ENCODE results near the gene SEMA4A. TPM values are rescaled to one million over a fixed set of nuclear protein-coding genes. Genes with fewer than 3 reads are reported as not detected.

SEMA4A gene
- total RNA-seq, 1 donor from 2014 or later, result 7.0 TPM

DNA sequence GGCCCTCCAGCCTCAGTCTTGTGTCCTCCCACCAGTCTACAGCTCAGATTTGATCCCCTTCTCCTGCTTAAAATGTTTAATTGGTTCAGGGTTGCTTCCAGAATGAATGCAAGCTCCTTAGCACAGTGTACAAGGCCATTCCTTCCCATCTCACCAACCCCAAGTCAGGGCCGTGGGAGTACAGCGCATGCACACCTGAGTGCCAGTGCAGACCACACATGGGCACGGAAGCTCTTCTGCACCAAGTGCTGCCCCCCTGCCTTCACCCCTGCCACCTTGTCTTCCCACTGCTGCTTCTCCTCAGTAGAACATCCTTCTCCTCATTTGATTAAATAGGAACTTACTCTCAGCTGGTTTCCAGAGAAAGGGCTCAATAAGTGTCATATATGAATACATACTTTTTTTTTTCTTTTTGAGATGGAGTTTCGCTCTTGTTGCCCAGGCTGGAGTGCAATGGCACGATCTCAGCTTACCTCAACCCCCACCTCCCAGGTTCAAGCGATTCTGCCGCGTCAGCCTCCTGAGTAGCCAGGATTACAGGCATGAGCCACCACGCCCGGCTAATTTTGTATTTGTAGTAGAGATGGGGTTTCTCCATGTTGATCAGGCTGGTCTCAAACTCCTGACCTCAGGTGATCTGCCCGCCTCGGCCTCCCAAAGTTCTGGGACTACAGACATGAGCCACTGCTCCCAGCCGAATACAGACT lies 68.8 kb downstream of the SEMA4A start:
- H3K4me3 Mint-ChIP-seq, result no peak overlapping the region
- peaks cover 66% of the 10 kb centered on the region for H3K36me3 Mint-ChIP-seq (ENCODE audit: low read depth)
- no peaks in the 10 kb centered on the region for H3K9me3 Mint-ChIP-seq
- no peak for DNase-seq
- peaks cover 15% of the 10 kb centered on the region for H3K4me1 Mint-ChIP-seq
- intact Hi-C loops (cut with micrococcal nuclease), result no loop called here
- H3K27ac Mint-ChIP-seq, result no peak overlapping the region
- TF ChIP-seq, protein P1, sequence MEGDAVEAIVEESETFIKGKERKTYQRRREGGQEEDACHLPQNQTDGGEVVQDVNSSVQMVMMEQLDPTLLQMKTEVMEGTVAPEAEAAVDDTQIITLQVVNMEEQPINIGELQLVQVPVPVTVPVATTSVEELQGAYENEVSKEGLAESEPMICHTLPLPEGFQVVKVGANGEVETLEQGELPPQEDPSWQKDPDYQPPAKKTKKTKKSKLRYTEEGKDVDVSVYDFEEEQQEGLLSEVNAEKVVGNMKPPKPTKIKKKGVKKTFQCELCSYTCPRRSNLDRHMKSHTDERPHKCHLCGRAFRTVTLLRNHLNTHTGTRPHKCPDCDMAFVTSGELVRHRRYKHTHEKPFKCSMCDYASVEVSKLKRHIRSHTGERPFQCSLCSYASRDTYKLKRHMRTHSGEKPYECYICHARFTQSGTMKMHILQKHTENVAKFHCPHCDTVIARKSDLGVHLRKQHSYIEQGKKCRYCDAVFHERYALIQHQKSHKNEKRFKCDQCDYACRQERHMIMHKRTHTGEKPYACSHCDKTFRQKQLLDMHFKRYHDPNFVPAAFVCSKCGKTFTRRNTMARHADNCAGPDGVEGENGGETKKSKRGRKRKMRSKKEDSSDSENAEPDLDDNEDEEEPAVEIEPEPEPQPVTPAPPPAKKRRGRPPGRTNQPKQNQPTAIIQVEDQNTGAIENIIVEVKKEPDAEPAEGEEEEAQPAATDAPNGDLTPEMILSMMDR (IDR thresholded peaks at IDR 0.05), result no peak
- ChIA-PET CTCF (interaction anchor here (1.6 kb wide), 1 partner anchor 76 kb away, joined by 4 read pairs; no protein-coding TSS in a partner anchor), POLR2A (interaction anchor here (0.5 to 1.1 kb wide), 2 partner anchors 73 to 82 kb away, joined by 3 to 6 read pairs; no protein-coding TSS in a partner anchor)
- H3K27me3 Mint-ChIP-seq, result no peaks in the 10 kb centered on the region
- no peak for ATAC-seq (ENCODE audit: low read depth)

DNA sequence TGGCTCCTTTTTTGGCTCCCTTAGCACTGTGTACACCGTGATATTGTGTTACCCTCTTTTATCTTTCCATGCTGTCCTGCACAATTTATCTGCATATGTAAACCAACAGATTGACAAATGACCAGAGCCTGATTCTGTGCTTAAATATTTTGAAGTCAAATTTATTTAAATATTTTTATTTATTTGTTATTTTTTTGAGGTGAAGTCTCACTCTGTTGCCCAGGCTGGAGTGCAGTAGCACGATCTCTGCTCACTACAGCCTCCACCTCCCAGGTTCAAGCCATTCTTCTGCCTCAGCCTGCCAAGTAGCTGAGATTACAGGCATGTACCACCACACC lies 72.3 kb downstream of the SEMA4A start:
- TF ChIP-seq, protein P1 (IDR thresholded peaks at IDR 0.05), result no peak
- peaks cover 63% of the 10 kb centered on the region for H3K36me3 Mint-ChIP-seq (ENCODE audit: low read depth)
- DNase-seq, result no peak
- POLR2A ChIA-PET, result interaction anchor here (0.6 to 7.7 kb wide), 8 partner anchors 13 to 130 kb away, joined by 3 to 53 read pairs (median 4); partner anchors contain the start of genes PMF1 and SLC25A44
- no peak for ATAC-seq (ENCODE audit: low read depth)
- H3K9me3 Mint-ChIP-seq, result no peaks in the 10 kb centered on the region
- H3K27ac Mint-ChIP-seq, result no peak overlapping the region
- H3K27me3 Mint-ChIP-seq, result no peaks in the 10 kb centered on the region
- intact Hi-C loops (cut with micrococcal nuclease), result loop anchor here (1.0 to 5.0 kb wide), 5 partner anchors 33 to 135 kb away; partner anchors contain the start of gene SLC25A44
- CTCF ChIA-PET, result interaction anchor here (0.6 to 8.6 kb wide), 18 partner anchors 10 to 135 kb away, joined by 3 to 215 read pairs (median 6); partner anchors contain the start of genes PMF1, SEMA4A, SLC25A44 and SMG5
- peaks cover 4% of the 10 kb centered on the region for H3K4me1 Mint-ChIP-seq
- no peak overlapping the region for H3K4me3 Mint-ChIP-seq

DNA sequence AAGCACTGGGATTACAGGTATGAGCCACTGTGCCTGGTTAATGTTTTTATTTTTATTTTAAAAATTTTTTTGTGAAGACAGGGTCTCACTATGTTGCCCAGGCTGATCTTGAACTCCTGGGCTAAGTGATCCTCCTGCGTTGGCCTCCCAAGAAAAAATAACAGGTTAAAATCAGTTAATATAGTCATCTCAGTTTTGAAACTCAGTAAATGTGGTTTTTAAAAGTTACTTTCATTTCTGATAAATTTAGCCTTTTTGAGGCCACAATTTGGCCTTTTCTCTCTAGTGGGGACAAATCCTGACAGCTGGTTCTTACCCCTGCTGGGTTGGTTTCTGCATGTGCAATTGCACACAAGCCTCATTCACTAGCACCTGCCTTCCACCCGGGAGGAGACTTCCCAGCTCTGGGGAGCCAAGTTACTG lies 72.7 kb downstream of the SEMA4A start:
- no peak for ATAC-seq (ENCODE audit: low read depth)
- H3K36me3 Mint-ChIP-seq (ENCODE audit: low read depth), result peaks cover 60% of the 10 kb centered on the region
- TF ChIP-seq, protein P1 (IDR thresholded peaks at IDR 0.05), result no peak

DNA sequence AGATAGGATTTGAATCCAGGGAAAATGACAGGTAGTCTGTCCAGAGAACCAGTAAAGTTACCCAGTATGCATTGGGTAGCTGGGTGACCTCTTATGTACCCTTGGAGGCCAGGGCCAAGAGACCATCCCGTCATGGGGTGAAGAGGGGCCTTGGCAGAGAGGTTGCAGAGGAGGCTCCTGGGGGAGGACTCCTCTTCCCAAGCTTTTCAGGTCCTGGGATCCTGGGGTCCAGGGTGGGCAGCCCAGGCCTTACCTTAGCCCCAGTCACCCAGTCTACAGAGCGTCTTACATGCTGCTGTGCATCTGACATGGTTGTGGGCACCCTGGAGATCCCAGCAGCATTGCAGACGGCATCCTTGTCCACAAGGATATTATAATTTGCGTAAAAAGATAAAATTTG lies 73.4 kb downstream of the SEMA4A start:
- POLR2A ChIA-PET, result interaction anchor here (7.7 kb wide), 1 partner anchor 78 kb away, joined by 53 read pairs; no protein-coding TSS in a partner anchor
- intact Hi-C loops (cut with micrococcal nuclease), result loop anchor here (5.0 kb wide), 2 partner anchors 34 to 91 kb away; partner anchors contain the start of gene SLC25A44
- H3K27me3 Mint-ChIP-seq, result no peaks in the 10 kb centered on the region

More for the DNA sequence above, 72.7 kb downstream of the SEMA4A start:
- POLR2A ChIA-PET, result interaction anchor here (2.7 to 7.7 kb wide), 2 partner anchors 13 to 78 kb away, joined by 22 to 53 read pairs; partner anchors contain the start of gene PMF1
- Mint-ChIP-seq H3K9me3 (no peaks in the 10 kb centered on the region), H3K27ac (no peak overlapping the region), H3K4me1 (peaks cover 4% of the 10 kb centered on the region), H3K27me3 (no peaks in the 10 kb centered on the region), H3K4me3 (no peak overlapping the region)
- intact Hi-C loops (cut with micrococcal nuclease), result loop anchor here (5.0 kb wide), 2 partner anchors 34 to 91 kb away; partner anchors contain the start of gene SLC25A44
- DNase-seq, result no peak
- CTCF ChIA-PET, result interaction anchor here (0.6 to 8.6 kb wide), 8 partner anchors 10 to 130 kb away, joined by 3 to 215 read pairs (median 12); partner anchors contain the start of genes PMF1, SEMA4A, SMG5 and TMEM79

More for the DNA sequence above, 73.4 kb downstream of the SEMA4A start:
- TF ChIP-seq, protein P1 (IDR thresholded peaks at IDR 0.05), result no peak
- Mint-ChIP-seq H3K27ac (no peak overlapping the region), H3K36me3 (ENCODE audit: low read depth) (peaks cover 55% of the 10 kb centered on the region), H3K4me1 (peaks cover 4% of the 10 kb centered on the region), H3K9me3 (no peaks in the 10 kb centered on the region), H3K4me3 (no peak overlapping the region)
- DNase-seq (no peak), ATAC-seq (ENCODE audit: low read depth) (no peak)
- CTCF ChIA-PET, result interaction anchor here (2.4 to 8.6 kb wide), 2 partner anchors 80 to 130 kb away, joined by 14 to 215 read pairs; no protein-coding TSS in a partner anchor

Other genes with a start within 250 kb of the SEMA4A start
- 32.7 and 38.6 TPM in 2 replicates for gene RIT1, start 242.2 kb upstream of the SEMA4A start, total RNA-seq
- 88.3 and 105 TPM in 2 replicates for gene KHDC4, start 219.2 kb upstream of the SEMA4A start, total RNA-seq
- gene RXFP4, start 211.9 kb upstream of the SEMA4A start, total RNA-seq, result not detected in 2 replicates
- gene ARHGEF2, start 175.0 kb upstream of the SEMA4A start, total RNA-seq, result 188 and 207 TPM in 2 replicates
- 136 and 146 TPM in 2 replicates for gene SSR2, start 132.6 kb upstream of the SEMA4A start, total RNA-seq
- gene UBQLN4, start 99.8 kb upstream of the SEMA4A start, total RNA-seq, result 28.1 and 32.5 TPM in 2 replicates
- 45.9 and 48.0 TPM in 2 replicates for gene LAMTOR2, start 98.8 kb upstream of the SEMA4A start, total RNA-seq
- 0.32 and 0.38 TPM in 2 replicates for gene RAB25, start 92.4 kb upstream of the SEMA4A start, total RNA-seq
- 0.39 and 0.47 TPM in 2 replicates for gene MEX3A, start 71.1 kb upstream of the SEMA4A start, total RNA-seq
- gene LMNA, start 38.9 kb upstream of the SEMA4A start, total RNA-seq, result 40.4 and 47.5 TPM in 2 replicates
- 17.9 and 26.4 TPM in 2 replicates for gene SLC25A44, start 40.5 kb downstream of the SEMA4A start, total RNA-seq
- gene PMF1, start 59.4 kb downstream of the SEMA4A start, total RNA-seq, result 68.8 and 75.8 TPM in 2 replicates
- gene BGLAP, start 88.6 kb downstream of the SEMA4A start, total RNA-seq, result 2.7 and 3.3 TPM in 2 replicates
- gene PAQR6, start 94.5 kb downstream of the SEMA4A start, total RNA-seq, result 1.6 and 1.8 TPM in 2 replicates
- 62.6 and 77.1 TPM in 2 replicates for gene SMG5, start 129.2 kb downstream of the SEMA4A start, total RNA-seq
- gene TMEM79, start 130.7 kb downstream of the SEMA4A start, total RNA-seq, result 5.1 and 5.4 TPM in 2 replicates
- 15.9 and 16.8 TPM in 2 replicates for gene GLMP, start 142.1 kb downstream of the SEMA4A start, total RNA-seq
- not detected in 2 replicates for gene VHLL, start 145.7 kb downstream of the SEMA4A start, total RNA-seq
- gene CCT3, start 184.7 kb downstream of the SEMA4A start, total RNA-seq, result 255 and 260 TPM in 2 replicates
- gene TSACC, start 184.9 kb downstream of the SEMA4A start, total RNA-seq, result 0.44 TPM in 1 of 2 replicates, not detected in the other
- gene RHBG, start 215.6 kb downstream of the SEMA4A start, total RNA-seq, result not detected in 2 replicates